ENCODE measurements around the gene FAM163B.

FAM163B gene

DNA sequence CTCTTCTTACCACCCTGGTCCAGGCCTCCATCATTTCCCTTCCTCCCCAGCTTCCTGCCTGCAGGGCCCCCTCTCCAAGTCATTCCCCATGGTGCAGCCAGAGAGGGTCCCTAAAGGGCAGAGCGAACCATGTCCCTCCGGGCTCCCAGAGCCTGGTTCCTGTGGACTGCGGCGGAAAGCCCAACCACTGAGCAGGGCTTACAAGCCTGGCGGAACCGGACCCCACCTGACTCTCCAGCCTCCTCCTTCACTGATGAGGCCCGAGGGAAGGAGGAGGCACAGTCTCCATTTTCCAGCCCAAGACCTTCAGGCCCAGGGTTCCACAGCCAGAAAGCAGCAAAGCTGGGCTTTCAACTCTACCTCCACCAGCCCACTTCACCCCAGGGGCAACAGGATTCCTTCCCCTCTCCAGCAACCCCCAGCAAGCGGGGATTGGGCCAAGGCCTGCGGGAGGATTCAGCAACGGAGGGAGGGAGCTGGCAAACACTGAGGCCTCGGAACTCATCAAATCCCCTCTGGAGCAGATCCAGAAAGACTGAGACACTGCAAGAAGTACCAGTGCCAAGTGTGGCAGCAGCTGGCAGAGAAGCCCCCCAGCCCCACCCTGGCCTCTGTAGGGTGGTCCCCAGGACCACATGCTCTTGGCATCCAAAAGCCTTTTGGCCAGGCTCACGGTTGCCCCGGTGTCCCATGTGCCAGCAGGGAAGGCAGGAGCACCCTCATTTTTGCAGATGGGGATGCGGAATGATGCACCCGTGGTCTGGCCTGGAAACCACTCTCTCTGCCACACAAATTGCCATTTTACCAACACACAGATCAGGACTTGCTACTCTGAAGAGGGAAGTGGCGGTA is 3.1 kb downstream of the FAM163B start:
- H3K4me1 ChIP-seq (ENCODE audit: low read length) = no peaks in the 10 kb centered on the region
- H3K4me3 ChIP-seq (ENCODE audit: low read length) = no peak overlapping the region

DNA sequence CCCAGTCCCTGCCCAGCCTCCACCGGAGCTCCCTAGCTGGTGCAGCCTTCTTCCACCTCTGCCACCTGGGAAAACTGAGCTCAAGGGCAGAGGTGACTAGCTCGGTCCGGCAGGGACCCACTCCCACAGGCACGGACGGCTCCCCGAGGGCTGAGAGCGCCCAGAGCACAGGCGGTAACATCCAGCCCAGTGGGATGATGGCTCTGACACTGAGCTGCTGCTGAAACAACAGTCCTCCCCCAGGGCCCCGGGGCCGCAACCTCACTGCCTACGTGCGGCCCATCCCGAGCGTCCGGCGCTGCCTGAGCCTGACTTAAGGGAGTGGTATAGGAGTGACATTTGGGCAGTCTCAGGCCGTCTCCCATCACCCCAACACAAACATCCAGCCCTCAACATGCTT is 3.7 kb downstream of the FAM163B start:
- Histone ChIP-seq H3K36me3 (replicated peaks; ENCODE audit: insufficient read depth, low read length) (no peaks in the 10 kb centered on the region), H3K27me3 (replicated peaks; ENCODE audit: insufficient read depth, low read length) (peaks cover 90% of the 10 kb centered on the region), H3K79me2 (ENCODE audit: low read length) (no peaks in the 10 kb centered on the region), H3K9ac (ENCODE audit: low read length) (no peak overlapping the region), H3K4me2 (ENCODE audit: low read depth, low read length) (no peak overlapping the region), H3K4me1 (ENCODE audit: low read length) (no peaks in the 10 kb centered on the region), H3K9me3 (replicated peaks; ENCODE audit: insufficient read depth, low read length) (no peaks in the 10 kb centered on the region), H2AFZ (ENCODE audit: low read length) (no peak overlapping the region), H3K9me2 (replicated peaks; ENCODE audit: insufficient read depth, low read length) (no peaks in the 10 kb centered on the region), H3K4me3 (ENCODE audit: low read length) (no peak overlapping the region), H3F3A (ENCODE audit: insufficient read depth, low read length) (no peaks in the 10 kb centered on the region), H3K27ac (ENCODE audit: low read length) (no peak overlapping the region), H4K20me1 (ENCODE audit: insufficient read depth, low read length) (no peaks in the 10 kb centered on the region)
- DNase-seq = no peak
- TF ChIP-seq, protein P1, sequence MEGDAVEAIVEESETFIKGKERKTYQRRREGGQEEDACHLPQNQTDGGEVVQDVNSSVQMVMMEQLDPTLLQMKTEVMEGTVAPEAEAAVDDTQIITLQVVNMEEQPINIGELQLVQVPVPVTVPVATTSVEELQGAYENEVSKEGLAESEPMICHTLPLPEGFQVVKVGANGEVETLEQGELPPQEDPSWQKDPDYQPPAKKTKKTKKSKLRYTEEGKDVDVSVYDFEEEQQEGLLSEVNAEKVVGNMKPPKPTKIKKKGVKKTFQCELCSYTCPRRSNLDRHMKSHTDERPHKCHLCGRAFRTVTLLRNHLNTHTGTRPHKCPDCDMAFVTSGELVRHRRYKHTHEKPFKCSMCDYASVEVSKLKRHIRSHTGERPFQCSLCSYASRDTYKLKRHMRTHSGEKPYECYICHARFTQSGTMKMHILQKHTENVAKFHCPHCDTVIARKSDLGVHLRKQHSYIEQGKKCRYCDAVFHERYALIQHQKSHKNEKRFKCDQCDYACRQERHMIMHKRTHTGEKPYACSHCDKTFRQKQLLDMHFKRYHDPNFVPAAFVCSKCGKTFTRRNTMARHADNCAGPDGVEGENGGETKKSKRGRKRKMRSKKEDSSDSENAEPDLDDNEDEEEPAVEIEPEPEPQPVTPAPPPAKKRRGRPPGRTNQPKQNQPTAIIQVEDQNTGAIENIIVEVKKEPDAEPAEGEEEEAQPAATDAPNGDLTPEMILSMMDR (IDR thresholded peaks at IDR 0.05; ENCODE audit: low read length) = no peak
- no peak for TF ChIP-seq EZH2 (optimal IDR thresholded peaks at IDR 0.05; ENCODE audit: low read depth, low read length)
- no peak for TF ChIP-seq EZH2phosphoT487 (IDR thresholded peaks at IDR 0.05; ENCODE audit: low read length)

More for the DNA sequence above, 3.1 kb downstream of the FAM163B start:
- H3K4me2 ChIP-seq (ENCODE audit: low read depth, low read length) = no peak overlapping the region
- no peaks in the 10 kb centered on the region for H3K36me3 ChIP-seq (replicated peaks; ENCODE audit: insufficient read depth, low read length)
- no peaks in the 10 kb centered on the region for H3K9me2 ChIP-seq (replicated peaks; ENCODE audit: insufficient read depth, low read length)
- DNase-seq = no peak
- no peak overlapping the region for H3K9ac ChIP-seq (ENCODE audit: low read length)
- peaks cover 90% of the 10 kb centered on the region for H3K27me3 ChIP-seq (replicated peaks; ENCODE audit: insufficient read depth, low read length)
- no peaks in the 10 kb centered on the region for H4K20me1 ChIP-seq (ENCODE audit: insufficient read depth, low read length)
- no peak overlapping the region for H2AFZ ChIP-seq (ENCODE audit: low read length)
- no peaks in the 10 kb centered on the region for H3K9me3 ChIP-seq (replicated peaks; ENCODE audit: insufficient read depth, low read length)
- no peak overlapping the region for H3K27ac ChIP-seq (ENCODE audit: low read length)
- no peaks in the 10 kb centered on the region for H3K79me2 ChIP-seq (ENCODE audit: low read length)
- H3F3A ChIP-seq (ENCODE audit: insufficient read depth, low read length) = no peaks in the 10 kb centered on the region
- no peak for TF ChIP-seq EZH2 (optimal IDR thresholded peaks at IDR 0.05; ENCODE audit: low read depth, low read length)
- TF ChIP-seq EZH2phosphoT487 (IDR thresholded peaks at IDR 0.05; ENCODE audit: low read length) = no peak
- TF ChIP-seq, protein P1 (IDR thresholded peaks at IDR 0.05; ENCODE audit: low read length) = no peak

DNA sequence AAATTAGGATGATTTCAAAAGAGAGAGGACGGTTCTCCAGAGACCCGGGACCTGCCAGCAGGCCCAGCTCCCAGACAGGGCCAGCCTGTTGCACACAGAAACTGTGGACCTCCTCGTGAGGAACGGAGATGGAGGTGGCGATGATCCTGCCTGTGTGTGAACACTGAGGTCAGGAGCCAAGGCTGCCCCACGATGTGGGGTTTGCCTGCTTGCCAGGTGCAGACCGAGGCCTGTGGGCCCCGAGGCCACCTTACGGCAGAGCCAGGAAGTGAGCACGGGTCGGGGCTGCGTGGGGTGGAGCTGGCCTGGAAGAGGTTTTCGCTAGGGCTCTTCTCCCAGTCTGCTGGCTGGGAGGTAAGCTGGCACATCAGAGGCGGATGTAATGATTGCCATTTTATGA is 4.3 kb downstream of the FAM163B start:
- no peaks in the 10 kb centered on the region for H3K9me2 ChIP-seq (replicated peaks; ENCODE audit: insufficient read depth, low read length)
- H3K4me1 ChIP-seq (ENCODE audit: low read length) = no peaks in the 10 kb centered on the region
- no peak overlapping the region for H3K27ac ChIP-seq (ENCODE audit: low read length)
- H3K4me2 ChIP-seq (ENCODE audit: low read depth, low read length) = no peak overlapping the region
- H2AFZ ChIP-seq (ENCODE audit: low read length) = no peak overlapping the region
- H3K79me2 ChIP-seq (ENCODE audit: low read length) = no peaks in the 10 kb centered on the region
- H3K4me3 ChIP-seq (ENCODE audit: low read length) = no peak overlapping the region
- no peaks in the 10 kb centered on the region for H3K9me3 ChIP-seq (replicated peaks; ENCODE audit: insufficient read depth, low read length)
- DNase-seq = no peak
- H3F3A ChIP-seq (ENCODE audit: insufficient read depth, low read length) = no peaks in the 10 kb centered on the region
- H4K20me1 ChIP-seq (ENCODE audit: insufficient read depth, low read length) = no peaks in the 10 kb centered on the region
- no peak overlapping the region for H3K9ac ChIP-seq (ENCODE audit: low read length)
- no peaks in the 10 kb centered on the region for H3K36me3 ChIP-seq (replicated peaks; ENCODE audit: insufficient read depth, low read length)
- peaks cover 94% of the 10 kb centered on the region for H3K27me3 ChIP-seq (replicated peaks; ENCODE audit: insufficient read depth, low read length)
- TF ChIP-seq EZH2phosphoT487 (IDR thresholded peaks at IDR 0.05; ENCODE audit: low read length) = no peak
- TF ChIP-seq, protein P1 (IDR thresholded peaks at IDR 0.05; ENCODE audit: low read length) = no peak
- no peak for TF ChIP-seq EZH2 (optimal IDR thresholded peaks at IDR 0.05; ENCODE audit: low read depth, low read length)

All from MM.1S (cell line).